ENCODE data around the gene PDE2A. TPM values are rescaled to one million over a fixed set of nuclear protein-coding genes. Genes with fewer than 3 reads are reported as not detected.
"Not testable (repeated sequence)": the region's sequence is repeated elsewhere in the genome, so short reads cannot be mapped to it uniquely, and the experiment has no call there.

The PDE2A gene
- total RNA-seq, 1 donor from 2014 or later, result 3.0 TPM

DNA sequence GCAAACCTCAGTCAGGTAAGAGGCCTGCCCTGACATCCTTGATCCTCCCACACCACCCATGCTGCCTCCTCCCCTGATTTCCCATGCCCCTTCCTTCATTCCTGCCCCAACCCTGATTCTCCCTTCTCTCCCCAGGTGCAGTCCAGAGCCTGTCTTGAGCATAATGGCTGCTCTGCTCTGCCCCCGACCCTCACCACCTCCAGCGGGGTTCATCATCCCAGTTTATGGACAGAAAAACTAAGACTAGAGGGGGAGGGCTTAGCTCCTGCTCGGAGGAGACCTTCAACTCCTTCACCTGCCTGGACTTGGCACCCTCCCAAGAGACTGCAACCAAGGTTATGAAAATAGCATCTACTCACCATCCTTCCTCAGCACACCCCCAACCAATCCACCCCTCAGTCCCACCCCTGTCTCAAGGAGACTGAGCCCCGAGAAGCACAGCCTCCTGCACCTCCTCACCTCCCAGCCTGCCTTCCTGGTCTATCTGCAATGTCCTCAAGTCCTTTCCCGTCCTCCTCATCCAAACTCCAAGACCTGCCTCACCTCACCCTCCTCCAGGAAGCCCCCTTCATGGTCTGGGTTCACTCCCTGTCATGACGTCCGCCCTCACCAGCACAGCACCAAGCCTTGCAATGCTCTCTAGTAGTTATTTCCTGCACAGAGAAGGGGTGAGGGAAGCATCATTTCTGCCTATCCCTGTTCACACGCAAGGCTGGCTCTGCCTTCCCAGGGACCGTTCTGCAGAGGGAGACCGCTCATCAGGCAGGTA lies 103.1 kb downstream of the PDE2A start:
- DNase-seq (ENCODE audit: low read depth, low spot score), result no peak
- TF ChIP-seq, protein P1, sequence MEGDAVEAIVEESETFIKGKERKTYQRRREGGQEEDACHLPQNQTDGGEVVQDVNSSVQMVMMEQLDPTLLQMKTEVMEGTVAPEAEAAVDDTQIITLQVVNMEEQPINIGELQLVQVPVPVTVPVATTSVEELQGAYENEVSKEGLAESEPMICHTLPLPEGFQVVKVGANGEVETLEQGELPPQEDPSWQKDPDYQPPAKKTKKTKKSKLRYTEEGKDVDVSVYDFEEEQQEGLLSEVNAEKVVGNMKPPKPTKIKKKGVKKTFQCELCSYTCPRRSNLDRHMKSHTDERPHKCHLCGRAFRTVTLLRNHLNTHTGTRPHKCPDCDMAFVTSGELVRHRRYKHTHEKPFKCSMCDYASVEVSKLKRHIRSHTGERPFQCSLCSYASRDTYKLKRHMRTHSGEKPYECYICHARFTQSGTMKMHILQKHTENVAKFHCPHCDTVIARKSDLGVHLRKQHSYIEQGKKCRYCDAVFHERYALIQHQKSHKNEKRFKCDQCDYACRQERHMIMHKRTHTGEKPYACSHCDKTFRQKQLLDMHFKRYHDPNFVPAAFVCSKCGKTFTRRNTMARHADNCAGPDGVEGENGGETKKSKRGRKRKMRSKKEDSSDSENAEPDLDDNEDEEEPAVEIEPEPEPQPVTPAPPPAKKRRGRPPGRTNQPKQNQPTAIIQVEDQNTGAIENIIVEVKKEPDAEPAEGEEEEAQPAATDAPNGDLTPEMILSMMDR (conservative IDR thresholded peaks at IDR 0.05), result no peak
- no peaks in the 10 kb centered on the region for H3K9me3 Mint-ChIP-seq

DNA sequence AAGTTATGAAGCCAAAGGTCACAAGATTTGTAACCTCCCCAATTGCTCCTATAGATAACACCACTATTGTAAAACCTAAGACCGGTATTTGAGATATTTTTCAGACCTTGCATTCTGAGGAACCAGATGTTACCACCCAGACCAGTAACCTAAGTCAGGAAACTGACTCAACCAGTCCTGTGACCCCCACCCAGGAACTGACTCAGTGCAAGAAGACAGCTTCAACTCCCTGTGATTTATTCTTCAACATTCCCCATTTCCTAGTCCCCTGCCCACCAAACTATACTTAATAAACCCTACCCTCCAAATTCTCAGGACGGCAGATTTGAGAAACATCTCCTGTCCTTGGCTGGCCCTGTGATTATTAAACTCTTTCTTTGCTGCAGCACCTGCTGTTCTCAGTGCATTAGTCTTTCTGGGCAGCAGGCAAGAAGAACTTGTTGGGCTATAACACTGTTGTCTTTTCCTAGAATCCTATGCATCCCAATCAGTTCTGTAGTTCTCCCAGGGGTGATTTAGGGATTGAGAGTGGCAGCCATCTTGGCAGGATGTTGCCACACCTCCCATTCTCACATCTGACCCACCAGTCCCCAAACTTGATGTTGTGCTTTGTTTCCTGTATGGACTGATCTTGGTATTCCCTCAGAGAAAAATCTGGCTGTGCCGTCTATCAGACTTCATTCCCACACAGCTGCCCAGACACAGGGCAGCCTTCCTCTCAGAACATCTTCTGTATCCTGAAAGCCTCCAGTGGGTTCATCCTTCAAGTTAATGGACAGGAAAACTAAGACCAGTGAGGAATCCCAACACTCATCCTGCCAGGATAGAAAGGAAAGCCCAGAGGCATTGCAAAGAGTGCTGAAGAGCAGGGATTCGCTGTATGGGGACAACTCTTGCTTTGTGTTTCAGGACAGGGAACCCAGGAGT lies 104.0 kb downstream of the PDE2A start:
- Mint-ChIP-seq H3K4me1 (peaks cover 21% of the 10 kb centered on the region), H3K4me3 (no peak overlapping the region), H3K9me3 (no peaks in the 10 kb centered on the region), H3K36me3 (ENCODE audit: low read depth) (no peaks in the 10 kb centered on the region), H3K27me3 (ENCODE audit: low read depth) (peaks cover 18% of the 10 kb centered on the region), H3K27ac (ENCODE audit: unreplicated experiment) (no peak overlapping the region)
- DNase-seq (ENCODE audit: low read depth, low spot score), result no peak
- TF ChIP-seq, protein P1 (conservative IDR thresholded peaks at IDR 0.05), result no peak

More for the DNA sequence above, 103.1 kb downstream of the PDE2A start:
- peaks cover 22% of the 10 kb centered on the region for H3K4me1 Mint-ChIP-seq
- H3K27ac Mint-ChIP-seq (ENCODE audit: unreplicated experiment), result no peak overlapping the region
- no peak overlapping the region for H3K4me3 Mint-ChIP-seq
- no peaks in the 10 kb centered on the region for H3K36me3 Mint-ChIP-seq (ENCODE audit: low read depth)
- H3K27me3 Mint-ChIP-seq (ENCODE audit: low read depth), result peaks cover 18% of the 10 kb centered on the region

DNA sequence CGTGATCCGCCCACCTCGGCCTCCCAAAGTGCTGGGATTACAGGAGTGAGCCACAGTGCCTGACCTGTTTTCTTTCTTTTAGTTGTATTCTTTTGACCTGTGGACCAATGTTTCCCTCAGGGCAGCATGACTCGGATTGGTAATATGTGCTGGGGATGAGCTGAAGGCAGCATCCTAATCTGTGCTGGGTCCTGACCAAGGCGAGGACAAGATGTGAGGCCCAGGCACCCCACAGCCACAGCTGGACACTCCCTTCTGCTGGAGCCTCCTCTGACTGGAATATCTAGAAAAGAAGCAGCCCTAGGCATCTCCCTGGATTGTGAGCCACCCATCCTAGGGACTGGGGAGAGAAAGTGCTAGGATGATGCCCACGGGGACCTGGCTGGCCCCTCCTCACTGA lies 105.4 kb downstream of the PDE2A start:
- Mint-ChIP-seq H3K4me1 (peaks cover 9% of the 10 kb centered on the region), H3K27ac (ENCODE audit: unreplicated experiment) (no peak overlapping the region), H3K4me3 (no peak overlapping the region), H3K36me3 (ENCODE audit: low read depth) (no peaks in the 10 kb centered on the region), H3K9me3 (no peaks in the 10 kb centered on the region), H3K27me3 (ENCODE audit: low read depth) (peaks cover 20% of the 10 kb centered on the region)
- DNase-seq (ENCODE audit: low read depth, low spot score), result no peak
- TF ChIP-seq, protein P1 (conservative IDR thresholded peaks at IDR 0.05), result no peak

DNA sequence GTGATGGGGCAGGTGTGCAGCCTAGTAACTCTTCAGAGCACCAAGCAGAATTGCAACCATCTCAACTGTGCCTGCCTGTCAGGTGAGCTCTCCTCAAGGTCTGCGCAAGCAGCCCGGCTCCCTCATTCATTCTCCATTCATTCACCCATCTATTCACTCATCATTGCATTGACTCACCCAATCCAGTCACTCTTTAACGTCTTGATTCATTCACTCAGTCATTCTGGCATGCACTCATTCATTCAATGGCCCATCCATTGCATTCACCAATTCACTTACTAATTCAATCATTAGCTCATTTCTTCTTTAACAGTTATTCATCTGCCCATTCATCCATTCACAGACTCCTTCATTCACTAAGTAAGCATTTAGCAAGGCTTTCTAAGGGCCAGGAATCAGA lies 111.8 kb downstream of the PDE2A start:
- TF ChIP-seq, protein P1 (conservative IDR thresholded peaks at IDR 0.05), result no peak
- Mint-ChIP-seq H3K9me3 (no peaks in the 10 kb centered on the region), H3K4me3 (no peak overlapping the region), H3K4me1 (no peaks in the 10 kb centered on the region), H3K27me3 (ENCODE audit: low read depth) (peaks cover 17% of the 10 kb centered on the region), H3K36me3 (ENCODE audit: low read depth) (no peaks in the 10 kb centered on the region), H3K27ac (ENCODE audit: unreplicated experiment) (no peak overlapping the region)
- DNase-seq (ENCODE audit: low read depth, low spot score), result no peak

DNA sequence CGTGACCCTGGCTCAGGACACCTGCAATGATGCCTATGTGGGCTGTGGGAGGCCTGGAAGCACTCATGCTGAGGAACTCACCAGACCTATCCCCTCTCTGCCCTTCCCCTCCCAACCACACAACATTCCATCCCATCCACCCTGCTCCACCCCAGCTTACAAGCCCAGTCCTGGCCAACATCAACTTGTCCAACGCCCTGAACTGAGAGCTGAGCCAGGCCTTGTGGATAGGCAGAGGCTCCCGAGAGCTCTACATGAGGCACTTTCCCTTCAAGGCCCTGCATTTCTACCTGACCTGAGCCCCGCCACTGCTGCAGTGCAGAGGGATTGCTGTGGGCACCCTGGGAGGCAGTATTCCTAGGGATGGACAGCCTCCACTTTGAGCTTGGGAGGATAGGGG lies 112.4 kb downstream of the PDE2A start:
- TF ChIP-seq, protein P1 (conservative IDR thresholded peaks at IDR 0.05), result no peak
- Mint-ChIP-seq H3K27ac (ENCODE audit: unreplicated experiment) (no peak overlapping the region), H3K4me1 (no peaks in the 10 kb centered on the region), H3K9me3 (no peaks in the 10 kb centered on the region), H3K27me3 (ENCODE audit: low read depth) (peaks cover 22% of the 10 kb centered on the region), H3K36me3 (ENCODE audit: low read depth) (no peaks in the 10 kb centered on the region), H3K4me3 (no peak overlapping the region)
- DNase-seq (ENCODE audit: low read depth, low spot score), result no peak

DNA sequence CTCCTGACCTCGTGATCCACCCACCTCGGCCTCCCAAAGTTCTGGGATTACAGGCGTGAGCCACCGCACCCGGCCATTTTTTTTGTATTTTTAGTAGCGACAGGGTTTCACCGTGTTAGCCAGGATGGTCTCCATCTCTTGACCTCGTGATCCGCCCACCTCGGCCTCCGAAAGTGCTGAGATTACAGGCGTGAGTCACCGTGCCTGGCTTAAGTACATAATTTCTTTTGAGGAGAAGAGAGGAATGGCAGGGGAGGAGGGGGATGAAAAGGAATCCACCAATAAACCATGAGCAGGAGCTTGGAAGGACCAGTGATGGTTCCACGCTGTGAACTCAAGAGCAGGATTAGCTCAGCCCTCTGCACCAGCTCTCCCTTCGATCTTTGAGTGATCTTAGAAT lies 113.4 kb downstream of the PDE2A start:
- H3K36me3 Mint-ChIP-seq (ENCODE audit: low read depth); H3K9me3 Mint-ChIP-seq; DNase-seq (ENCODE audit: low read depth, low spot score); H3K4me1 Mint-ChIP-seq; H3K4me3 Mint-ChIP-seq; H3K27ac Mint-ChIP-seq (ENCODE audit: unreplicated experiment): not testable (repeated sequence)
- peaks cover 26% of the 10 kb centered on the region for H3K27me3 Mint-ChIP-seq (ENCODE audit: low read depth)
